Subcutaneous abdominal adipose tissue (tissue), 5 donors: Measurements from ENCODE around the gene NUMB.

Source experiments
- H3K27ac ChIP-seq: one replicate; pipeline ENCODE4 v1.7.0; 2013; ENCODE audit warnings: low read depth, mild to moderate bottlenecking, inconsistent platforms, low read length, moderate library complexity
- H3K27me3 ChIP-seq, 5 donors: one replicate each; pipeline ENCODE4 v1.7.0; 2013; ENCODE audit warnings: low read length in 5 of 5, inconsistent platforms in 1 of 5; ENCODE audit not compliant: control insufficient read depth in 5 of 5, insufficient read depth in 4 of 5
- H3K36me3 ChIP-seq, 5 donors: one replicate each; pipeline ENCODE4 v1.7.0; 2013; ENCODE audit warnings: low read length in 5 of 5; ENCODE audit not compliant: control insufficient read depth in 5 of 5, insufficient read depth in 5 of 5
- H3K4me1 ChIP-seq, 5 donors: one replicate each; pipeline ENCODE4 v1.7.0; 2013; ENCODE audit warnings: low read length in 5 of 5, mild to moderate bottlenecking in 3 of 5, moderate library complexity in 1 of 5; ENCODE audit not compliant: control insufficient read depth in 5 of 5, insufficient read depth in 5 of 5
- H3K4me3 ChIP-seq, 5 donors: one replicate each; pipeline ENCODE4 v1.7.0; 2013; ENCODE audit warnings: low read length in 5 of 5, low read depth in 1 of 5
- H3K9ac ChIP-seq, 5 donors: one replicate each; pipeline ENCODE4 v1.7.0; 2013; ENCODE audit warnings: low read length in 5 of 5, mild to moderate bottlenecking in 4 of 5, moderate library complexity in 3 of 5
- H3K9me3 ChIP-seq, 5 donors: one replicate each; pipeline ENCODE4 v1.7.0; 2013; ENCODE audit warnings: low read length in 5 of 5; ENCODE audit not compliant: control insufficient read depth in 5 of 5
- donor health status: healthy.
- donor health status: healthy.
- donor health status: healthy.
- donor health status: healthy.
- donor health status: healthy.

NUMB gene

GRCh38 chr14:73287071-73287470 lies 171.3 kb downstream of the NUMB start:
- Histone ChIP-seq H3K9ac (no peak overlapping the region), H3K9me3 (no peaks in the 10 kb centered on the region), H3K4me1 (peaks cover 2 to 6% (median 4%) of the 10 kb centered on the region in 5 donors), H3K4me3 (no peak overlapping the region), H3K36me3 (peaks cover 25 to 47% (median 32%) of the 10 kb centered on the region in 5 donors), H3K27me3 (no peaks in the 10 kb centered on the region), H3K27ac (no peak overlapping the region)

- Histone ChIP-seq H3K36me3 (peaks cover 25 to 49% (median 34%) of the 10 kb centered on the region in 5 donors), H3K4me1 (peaks cover 4 to 11% (median 9%) of the 10 kb centered on the region in 5 donors), H3K9me3 (no peaks in the 10 kb centered on the region), H3K9ac (no peak overlapping the region), H3K4me3 (no peak overlapping the region), H3K27me3 (no peaks in the 10 kb centered on the region), H3K27ac (no peak overlapping the region)
Measured at GRCh38 chr14:73286598-73286997, 171.7 kb downstream of the NUMB start.

GRCh38 chr14:73285979-73286378 lies 172.4 kb downstream of the NUMB start:
- Histone ChIP-seq H3K9ac (no peak overlapping the region), H3K36me3 (peaks cover 25 to 53% (median 40%) of the 10 kb centered on the region in 5 donors), H3K4me1 (peaks cover 4 to 17% (median 11%) of the 10 kb centered on the region in 5 donors)

GRCh38 chr14:73283608-73284379 lies 174.6 kb downstream of the NUMB start:
- Histone ChIP-seq H3K36me3 (peaks cover 29 to 63% (median 49%) of the 10 kb centered on the region in 5 donors), H3K4me3 (no peak overlapping the region), H3K9ac (peak overlapping the region in 1 of 5 donors; percentile 32), H3K27ac (peak overlapping the region; percentile 97), H3K27me3 (no peaks in the 10 kb centered on the region), H3K9me3 (no peaks in the 10 kb centered on the region), H3K4me1 (peaks cover 4 to 17% (median 11%) of the 10 kb centered on the region in 5 donors)

More at GRCh38 chr14:73285979-73286378, 172.4 kb downstream of the NUMB start:
- Histone ChIP-seq H3K9me3 (no peaks in the 10 kb centered on the region), H3K27me3 (no peaks in the 10 kb centered on the region), H3K4me3 (no peak overlapping the region), H3K27ac (no peak overlapping the region)

GRCh38 chr14:73280903-73281302 lies 177.4 kb downstream of the NUMB start:
- Histone ChIP-seq H3K27me3 (no peaks in the 10 kb centered on the region), H3K36me3 (peaks cover 24 to 72% (median 66%) of the 10 kb centered on the region in 5 donors), H3K9me3 (no peaks in the 10 kb centered on the region), H3K4me3 (no peak overlapping the region), H3K4me1 (peaks cover 4 to 21% (median 16%) of the 10 kb centered on the region in 5 donors), H3K27ac (peak overlapping the region; percentile 97), H3K9ac (peak overlapping the region in 2 of 5 donors; percentile 0 to 44)

GRCh38 chr14:73277376-73277775 lies 181.0 kb downstream of the NUMB start:
- H3K27me3 ChIP-seq: no peaks in the 10 kb centered on the region
- no peak overlapping the region for H3K9ac ChIP-seq
- H3K36me3 ChIP-seq: peaks cover 9 to 74% (median 51%) of the 10 kb centered on the region in 5 donors
- H3K4me3 ChIP-seq: no peak overlapping the region
- H3K9me3 ChIP-seq: no peaks in the 10 kb centered on the region
- H3K4me1 ChIP-seq: peaks cover 4 to 19% (median 18%) of the 10 kb centered on the region in 5 donors
- no peak overlapping the region for H3K27ac ChIP-seq

GRCh38 chr14:73276836-73277235 lies 181.5 kb downstream of the NUMB start:
- no peak overlapping the region for H3K4me3 ChIP-seq
- H3K27ac ChIP-seq: peak overlapping the region; percentile 8
- H3K9ac ChIP-seq: no peak overlapping the region
- H3K9me3 ChIP-seq: no peaks in the 10 kb centered on the region
- no peaks in the 10 kb centered on the region for H3K27me3 ChIP-seq
- peaks cover 0 to 17% (median 13%) of the 10 kb centered on the region in 5 donors for H3K4me1 ChIP-seq
- H3K36me3 ChIP-seq: peaks cover 9 to 70% (median 45%) of the 10 kb centered on the region in 5 donors

GRCh38 chr14:73273799-73274198 lies 184.5 kb downstream of the NUMB start:
- no peaks in the 10 kb centered on the region for H3K9me3 ChIP-seq
- H3K4me3 ChIP-seq: no peak overlapping the region
- peaks cover 4 to 24% (median 17%) of the 10 kb centered on the region in 5 donors for H3K4me1 ChIP-seq
- no peaks in the 10 kb centered on the region for H3K27me3 ChIP-seq
- peaks cover 5 to 54% (median 27%) of the 10 kb centered on the region in 5 donors for H3K36me3 ChIP-seq
- no peak overlapping the region for H3K9ac ChIP-seq
- H3K27ac ChIP-seq: no peak overlapping the region

GRCh38 chr14:73272393-73272792 lies 186.0 kb downstream of the NUMB start:
- Histone ChIP-seq H3K4me3 (no peak overlapping the region), H3K27ac (no peak overlapping the region), H3K9me3 (no peaks in the 10 kb centered on the region), H3K36me3 (peaks cover 5 to 46% (median 29%) of the 10 kb centered on the region in 5 donors), H3K27me3 (no peaks in the 10 kb centered on the region), H3K9ac (no peak overlapping the region), H3K4me1 (peaks cover 4 to 24% (median 17%) of the 10 kb centered on the region in 5 donors)
